Muscle layer of duodenum (tissue), 2 donors: ENCODE data around the gene SEC23A.
"Not testable (repeated sequence)": the region's sequence is repeated elsewhere in the genome, so short reads cannot be mapped to it uniquely, and the experiment has no call there.

Source experiments
- H3K27ac ChIP-seq: one replicate; pipeline ENCODE4 v1.7.0; 2013; ENCODE audit warnings: mild to moderate bottlenecking, low read length
- H3K27me3 ChIP-seq: one replicate; pipeline ENCODE4 v1.7.0; 2013; ENCODE audit warnings: low read depth, mild to moderate bottlenecking, control low read depth, low read length
- H3K36me3 ChIP-seq, 2 donors: one replicate each; pipeline ENCODE4 v1.7.0; 2013; ENCODE audit warnings: low read length in 2 of 2, control low read depth in 1 of 2, mild to moderate bottlenecking in 1 of 2; ENCODE audit not compliant: insufficient read depth in 2 of 2, control insufficient read depth in 1 of 2
- H3K4me1 ChIP-seq, 2 donors: one replicate each; pipeline ENCODE4 v1.7.0; 2013; ENCODE audit warnings: low read length in 2 of 2, mild to moderate bottlenecking in 2 of 2, control low read depth in 1 of 2, moderate library complexity in 1 of 2; ENCODE audit not compliant: insufficient read depth in 2 of 2, control insufficient read depth in 1 of 2
- H3K4me3 ChIP-seq, 2 donors: one replicate each; pipeline ENCODE4 v1.7.0; 2013; ENCODE audit warnings: low read length in 2 of 2, low read depth in 1 of 2, mild to moderate bottlenecking in 1 of 2
- H3K9me3 ChIP-seq, 2 donors: one replicate each; pipeline ENCODE4 v1.7.0; 2013; ENCODE audit warnings: low read length in 2 of 2, control low read depth in 1 of 2, mild to moderate bottlenecking in 1 of 2; ENCODE audit not compliant: control insufficient read depth in 1 of 2
- donor health status: healthy.

The SEC23A gene

GRCh38 chr14:39045889-39046288 lies 57.1 kb downstream of the SEC23A start:
- not testable (repeated sequence) for H3K4me1 ChIP-seq, H3K4me3 ChIP-seq, H3K27me3 ChIP-seq, H3K9me3 ChIP-seq, H3K27ac ChIP-seq
- H3K36me3 ChIP-seq: peaks cover 49 to 70% of the 10 kb centered on the region in 2 donors

- Histone ChIP-seq H3K4me3 (no peak overlapping the region), H3K27ac (no peak overlapping the region), H3K27me3 (no peaks in the 10 kb centered on the region), H3K36me3 (peaks cover 63 to 69% of the 10 kb centered on the region in 2 donors), H3K4me1 (no peaks in the 10 kb centered on the region), H3K9me3 (no peaks in the 10 kb centered on the region)
Measured at GRCh38 chr14:39043352-39043943, 59.6 kb downstream of the SEC23A start.

- H3K9me3 ChIP-seq: no peaks in the 10 kb centered on the region
- H3K27ac ChIP-seq: no peak overlapping the region
- no peak overlapping the region for H3K4me3 ChIP-seq
- H3K36me3 ChIP-seq: peaks cover 70% of the 10 kb centered on the region in 2 donors
- H3K4me1 ChIP-seq: no peaks in the 10 kb centered on the region
- H3K27me3 ChIP-seq: no peaks in the 10 kb centered on the region
Measured at GRCh38 chr14:39040529-39040928, 62.5 kb downstream of the SEC23A start.

- no peaks in the 10 kb centered on the region for H3K9me3 ChIP-seq
- H3K27ac ChIP-seq: no peak overlapping the region
- H3K36me3 ChIP-seq: peaks cover 68 to 70% of the 10 kb centered on the region in 2 donors
- no peaks in the 10 kb centered on the region for H3K4me1 ChIP-seq
- no peaks in the 10 kb centered on the region for H3K27me3 ChIP-seq
- H3K4me3 ChIP-seq: no peak overlapping the region
Measured at GRCh38 chr14:39038542-39038941, 64.5 kb downstream of the SEC23A start.

GRCh38 chr14:39036760-39037159 lies 66.3 kb downstream of the SEC23A start:
- Histone ChIP-seq H3K4me1 (no peaks in the 10 kb centered on the region), H3K36me3 (peaks cover 73 to 78% of the 10 kb centered on the region in 2 donors), H3K4me3 (no peak overlapping the region), H3K27me3 (no peaks in the 10 kb centered on the region), H3K27ac (no peak overlapping the region), H3K9me3 (no peaks in the 10 kb centered on the region)

- H3K4me1 ChIP-seq: no peaks in the 10 kb centered on the region
- no peaks in the 10 kb centered on the region for H3K27me3 ChIP-seq
- no peak overlapping the region for H3K4me3 ChIP-seq
- H3K9me3 ChIP-seq: no peaks in the 10 kb centered on the region
- H3K27ac ChIP-seq: no peak overlapping the region
- H3K36me3 ChIP-seq: peaks cover 75 to 83% of the 10 kb centered on the region in 2 donors
Measured at GRCh38 chr14:39035336-39035735, 67.7 kb downstream of the SEC23A start.

- Histone ChIP-seq H3K36me3 (peaks cover 73 to 86% of the 10 kb centered on the region in 2 donors), H3K4me3 (no peak overlapping the region), H3K27me3 (no peaks in the 10 kb centered on the region), H3K9me3 (no peaks in the 10 kb centered on the region), H3K4me1 (no peaks in the 10 kb centered on the region), H3K27ac (no peak overlapping the region)
Measured at GRCh38 chr14:39034481-39035296, 68.3 kb downstream of the SEC23A start.

GRCh38 chr14:39033371-39033770 lies 69.7 kb downstream of the SEC23A start:
- H3K36me3 ChIP-seq: peaks cover 63 to 75% of the 10 kb centered on the region in 2 donors

GRCh38 chr14:39030209-39030608 lies 72.8 kb downstream of the SEC23A start:
- H3K27me3 ChIP-seq: no peaks in the 10 kb centered on the region
- no peaks in the 10 kb centered on the region for H3K4me1 ChIP-seq
- no peaks in the 10 kb centered on the region for H3K9me3 ChIP-seq
- no peak overlapping the region for H3K27ac ChIP-seq
- H3K36me3 ChIP-seq: peaks cover 34 to 45% of the 10 kb centered on the region in 2 donors
- no peak overlapping the region for H3K4me3 ChIP-seq

More at GRCh38 chr14:39033371-39033770, 69.7 kb downstream of the SEC23A start:
- no peaks in the 10 kb centered on the region for H3K9me3 ChIP-seq
- H3K27ac ChIP-seq: no peak overlapping the region
- no peaks in the 10 kb centered on the region for H3K27me3 ChIP-seq
- no peak overlapping the region for H3K4me3 ChIP-seq
- H3K4me1 ChIP-seq: no peaks in the 10 kb centered on the region

- no peak overlapping the region for H3K27ac ChIP-seq
- H3K4me1 ChIP-seq: no peaks in the 10 kb centered on the region
- peaks cover 32 to 41% of the 10 kb centered on the region in 2 donors for H3K36me3 ChIP-seq
- H3K4me3 ChIP-seq: no peak overlapping the region
- H3K27me3 ChIP-seq: no peaks in the 10 kb centered on the region
- no peaks in the 10 kb centered on the region for H3K9me3 ChIP-seq
Measured at GRCh38 chr14:39029789-39030188, 73.2 kb downstream of the SEC23A start.

- Histone ChIP-seq H3K36me3 (peaks cover 23 to 38% of the 10 kb centered on the region in 2 donors), H3K4me1 (no peaks in the 10 kb centered on the region), H3K9me3 (no peaks in the 10 kb centered on the region), H3K4me3 (no peak overlapping the region), H3K27me3 (no peaks in the 10 kb centered on the region), H3K27ac (no peak overlapping the region)
Measured at GRCh38 chr14:39028620-39029019, 74.4 kb downstream of the SEC23A start.
